Fibroblast of mammary gland (primary cell): ENCODE data around the gene POU6F2.
"Not testable (repeated sequence)": the region's sequence is repeated elsewhere in the genome, so short reads cannot be mapped to it uniquely, and the experiment has no call there.

ENCODE experiments used
- DNase-seq: peaks from one replicate; pipeline ENCODE4 v3.0.0-alpha.2; 2010; ENCODE audit warnings: low read depth
- H3K4me3 ChIP-seq: 2 replicates; pipeline ENCODE4 v1.5.1; 2011; ENCODE audit warnings: low read depth, mild to moderate bottlenecking, low read length, moderate library complexity; ENCODE audit not compliant: control insufficient read depth
- TF ChIP-seq, protein P1 (sequence below): conservative IDR thresholded peaks from 2 replicates; pipeline ENCODE4 v1.5.1; 2011; ENCODE audit warnings: low read depth, low read length, inconsistent platforms; ENCODE audit not compliant: control insufficient read depth, insufficient read depth

POU6F2 gene

DNA sequence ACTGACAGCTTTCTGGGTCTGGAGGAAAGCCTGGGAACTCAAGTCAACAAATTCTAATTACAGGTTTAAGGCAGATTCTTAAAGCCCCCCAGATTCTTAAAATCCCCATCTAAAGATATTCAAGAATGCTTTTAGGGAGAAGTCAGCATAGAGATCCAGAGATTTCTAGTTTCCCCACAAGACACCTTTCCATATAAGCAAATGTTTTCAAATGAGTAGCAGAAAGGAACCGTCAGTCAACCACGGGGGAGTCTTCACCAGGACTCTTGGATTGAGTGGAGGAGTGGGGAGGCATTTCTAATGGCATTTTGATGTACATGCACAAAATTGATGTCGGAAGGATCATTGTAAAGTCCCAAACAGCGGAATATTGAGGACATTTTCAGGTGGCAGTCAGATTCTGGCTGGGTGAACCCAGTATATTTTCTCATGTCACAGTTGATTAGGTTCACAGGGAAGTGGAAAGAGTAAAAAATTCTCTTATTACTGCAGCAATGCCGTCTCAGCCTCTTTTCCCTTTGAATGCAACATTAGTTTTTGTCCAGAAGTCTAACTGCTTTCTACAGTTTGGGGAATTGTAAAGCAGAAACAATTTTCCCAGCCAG lies 396.8 kb downstream of the POU6F2 start:
- TF ChIP-seq, protein P1, sequence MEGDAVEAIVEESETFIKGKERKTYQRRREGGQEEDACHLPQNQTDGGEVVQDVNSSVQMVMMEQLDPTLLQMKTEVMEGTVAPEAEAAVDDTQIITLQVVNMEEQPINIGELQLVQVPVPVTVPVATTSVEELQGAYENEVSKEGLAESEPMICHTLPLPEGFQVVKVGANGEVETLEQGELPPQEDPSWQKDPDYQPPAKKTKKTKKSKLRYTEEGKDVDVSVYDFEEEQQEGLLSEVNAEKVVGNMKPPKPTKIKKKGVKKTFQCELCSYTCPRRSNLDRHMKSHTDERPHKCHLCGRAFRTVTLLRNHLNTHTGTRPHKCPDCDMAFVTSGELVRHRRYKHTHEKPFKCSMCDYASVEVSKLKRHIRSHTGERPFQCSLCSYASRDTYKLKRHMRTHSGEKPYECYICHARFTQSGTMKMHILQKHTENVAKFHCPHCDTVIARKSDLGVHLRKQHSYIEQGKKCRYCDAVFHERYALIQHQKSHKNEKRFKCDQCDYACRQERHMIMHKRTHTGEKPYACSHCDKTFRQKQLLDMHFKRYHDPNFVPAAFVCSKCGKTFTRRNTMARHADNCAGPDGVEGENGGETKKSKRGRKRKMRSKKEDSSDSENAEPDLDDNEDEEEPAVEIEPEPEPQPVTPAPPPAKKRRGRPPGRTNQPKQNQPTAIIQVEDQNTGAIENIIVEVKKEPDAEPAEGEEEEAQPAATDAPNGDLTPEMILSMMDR, result no peak
- no peak for DNase-seq
- H3K4me3 ChIP-seq, result no peak overlapping the region

DNA sequence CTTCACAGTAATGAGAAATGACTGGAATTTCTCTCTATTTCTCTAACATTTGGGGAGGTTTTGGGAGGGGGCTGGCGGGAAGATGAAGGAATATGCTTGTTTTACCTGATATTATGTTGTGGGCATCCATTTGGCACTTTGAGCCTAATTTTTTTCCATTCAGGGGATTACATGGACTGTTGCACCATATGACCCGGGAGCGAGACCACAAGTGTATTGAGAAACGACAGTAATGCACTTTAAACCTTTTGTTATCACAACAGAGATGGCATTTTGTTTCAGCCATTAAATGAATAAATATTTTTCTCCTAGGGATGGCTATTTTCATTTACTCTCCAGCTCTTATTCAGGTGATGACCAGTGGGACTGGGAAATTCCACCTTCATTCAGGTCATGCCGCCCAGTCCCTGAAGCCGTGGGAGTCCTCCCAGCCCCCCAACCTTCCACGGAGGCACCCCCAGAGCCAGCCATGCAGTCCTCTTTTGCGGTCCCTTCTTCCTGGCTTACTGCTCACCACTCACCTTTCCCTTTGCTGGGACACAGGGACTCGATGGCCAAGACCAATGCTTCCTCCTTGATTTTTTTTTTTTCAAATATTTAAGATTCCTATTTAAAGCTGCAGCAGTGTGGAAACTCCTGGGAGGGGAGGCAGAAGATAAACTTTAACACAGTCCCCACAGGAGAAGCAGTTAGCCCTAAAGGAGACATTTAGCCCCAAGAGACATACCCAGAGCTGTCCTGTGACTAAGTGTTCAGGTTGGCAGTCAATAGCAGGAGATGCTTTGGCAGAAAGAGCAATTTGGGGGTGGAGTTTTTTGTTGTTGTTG lies 397.6 kb downstream of the POU6F2 start:
- TF ChIP-seq, protein P1, result no peak
- no peak for DNase-seq
- H3K4me3 ChIP-seq, result no peak overlapping the region

DNA sequence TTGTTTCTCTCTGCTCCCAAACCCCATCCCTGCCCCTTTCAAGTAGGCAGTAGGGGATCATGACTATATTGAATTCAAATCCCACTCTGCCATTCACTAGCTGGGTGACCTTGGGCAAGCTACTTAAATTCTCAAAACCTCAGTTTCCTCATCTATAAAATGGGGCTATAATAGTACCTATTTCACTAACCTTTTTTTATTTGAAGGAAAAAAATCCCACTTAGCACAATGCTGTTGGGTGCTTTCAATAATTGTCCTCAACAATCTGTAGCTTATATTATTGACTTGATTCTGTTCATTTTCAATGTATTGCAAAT lies 398.1 kb downstream of the POU6F2 start:
- TF ChIP-seq, protein P1, result no peak
- no peak for DNase-seq
- H3K4me3 ChIP-seq, result no peak overlapping the region

DNA sequence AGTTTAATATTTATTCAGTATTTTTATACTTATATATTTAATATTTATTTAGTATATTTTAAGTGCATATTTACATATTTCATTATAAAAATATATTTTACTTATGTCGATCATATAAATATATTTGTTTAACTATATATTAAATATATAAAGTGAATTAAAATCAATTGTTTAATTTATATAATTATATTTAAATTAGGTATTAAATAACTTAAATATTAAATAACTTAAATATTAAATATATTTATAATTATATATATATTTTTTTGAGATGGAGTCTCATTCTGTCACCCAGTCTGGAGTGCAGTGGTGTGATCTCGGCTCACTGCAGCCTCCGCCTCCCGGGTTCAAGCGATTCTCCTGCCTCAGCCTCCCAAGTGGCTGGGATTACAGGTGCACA lies 399.2 kb downstream of the POU6F2 start:
- H3K4me3 ChIP-seq, DNase-seq: not testable (repeated sequence)

DNA sequence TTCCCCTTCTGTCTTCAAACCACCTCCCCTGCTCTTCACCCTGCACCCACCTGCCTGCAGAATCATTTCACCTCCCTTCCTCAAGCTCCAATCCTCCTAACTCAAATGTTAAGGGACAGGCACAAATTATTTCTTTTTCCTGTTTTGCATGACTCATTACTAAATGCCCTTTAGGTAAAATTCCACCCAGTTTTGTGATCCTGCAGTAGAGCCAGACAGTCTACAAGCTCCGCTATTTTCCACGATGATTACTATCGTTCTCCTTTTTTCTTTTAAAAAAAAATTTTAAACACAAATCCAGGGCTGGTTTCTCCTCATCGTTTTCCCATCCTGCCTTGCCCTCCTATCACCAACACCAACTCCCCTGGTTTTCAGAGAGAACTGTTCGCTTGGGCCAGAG lies 401.7 kb downstream of the POU6F2 start:
- no peak overlapping the region for H3K4me3 ChIP-seq
- DNase-seq, result no peak
- TF ChIP-seq, protein P1, result no peak

DNA sequence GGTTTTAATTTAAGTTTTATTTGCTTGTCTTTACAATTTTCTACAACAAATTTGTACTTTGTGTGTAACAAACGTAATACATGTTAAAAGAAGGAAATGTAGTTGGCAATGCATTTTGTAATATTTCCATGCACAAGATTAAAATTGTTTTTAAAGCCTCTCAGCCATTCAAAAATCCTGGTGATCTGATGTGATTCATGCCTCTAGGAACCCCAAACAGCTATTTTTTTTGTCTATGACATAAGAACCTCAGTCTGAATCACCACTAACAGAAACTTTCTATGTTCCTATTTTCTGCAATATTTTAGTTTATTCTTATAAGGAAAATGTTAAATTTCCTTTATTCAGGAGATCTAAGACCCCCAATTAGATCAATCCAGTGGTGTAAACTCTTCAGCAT lies 405.4 kb downstream of the POU6F2 start:
- H3K4me3 ChIP-seq, result no peak overlapping the region
- TF ChIP-seq, protein P1, result no peak
- no peak for DNase-seq

DNA sequence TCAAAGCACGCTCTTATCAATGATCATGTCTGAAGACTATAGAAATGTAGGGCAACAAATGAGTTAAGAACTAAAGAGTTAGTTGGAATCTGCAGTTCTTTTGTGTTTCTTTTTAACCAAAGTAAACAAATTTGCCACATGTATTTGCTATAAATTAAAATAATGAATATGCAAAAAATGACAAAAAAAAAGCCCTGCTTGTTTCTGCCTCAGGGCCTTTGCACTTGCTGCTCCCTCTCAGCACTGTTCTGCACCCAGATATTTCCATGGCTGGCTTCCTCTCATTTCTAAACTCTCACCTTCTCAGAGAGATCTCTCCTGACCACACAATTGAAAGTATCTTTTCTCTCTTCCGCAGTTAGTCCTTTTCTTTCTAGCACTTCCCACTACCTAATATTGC lies 406.7 kb downstream of the POU6F2 start:
- TF ChIP-seq, protein P1, result no peak
- no peak for DNase-seq
- no peak overlapping the region for H3K4me3 ChIP-seq
